Activated CD8-positive, alpha-beta memory T cell treated with anti-CD3 and anti-CD28 coated beads, Interleukin-2, amount 50 U/mL, for 48 hours (primary cell): ENCODE results near the gene PYY.

Source experiments
- DNase-seq: peaks from one replicate; pipeline ENCODE4 v3.0.0-alpha.2; 2020

Gene PYY

DNA sequence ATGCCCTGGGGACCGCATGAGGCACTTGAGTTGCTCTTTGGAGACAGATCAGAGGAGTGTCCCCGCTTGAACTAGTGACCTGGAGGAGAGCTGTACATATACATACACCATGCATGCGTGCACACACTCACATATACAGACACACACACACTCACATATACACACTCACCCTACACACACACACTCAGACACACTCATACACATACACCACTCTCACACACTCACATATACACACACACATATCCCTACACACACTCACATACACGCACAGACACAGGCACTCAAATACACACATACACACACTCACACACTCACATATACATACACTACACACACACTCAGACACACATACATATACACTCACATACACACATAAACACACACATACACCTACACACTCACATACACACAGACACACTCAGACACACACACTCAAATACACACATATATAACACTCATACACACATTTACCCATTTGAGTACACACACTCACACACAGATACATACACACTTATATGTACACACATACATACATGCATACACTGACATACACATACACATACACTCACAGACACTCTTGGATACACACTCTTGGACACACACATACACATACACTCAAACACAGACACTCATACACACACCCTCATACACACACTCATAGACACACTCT lies 41.0 kb downstream of the PYY start:
- no peak for DNase-seq

GRCh38 chr17:43911904-43912303 lies 41.8 kb downstream of the PYY start:
- no peak for DNase-seq

GRCh38 chr17:43909537-43910231 lies 44.1 kb downstream of the PYY start:
- no peak for DNase-seq

DNA sequence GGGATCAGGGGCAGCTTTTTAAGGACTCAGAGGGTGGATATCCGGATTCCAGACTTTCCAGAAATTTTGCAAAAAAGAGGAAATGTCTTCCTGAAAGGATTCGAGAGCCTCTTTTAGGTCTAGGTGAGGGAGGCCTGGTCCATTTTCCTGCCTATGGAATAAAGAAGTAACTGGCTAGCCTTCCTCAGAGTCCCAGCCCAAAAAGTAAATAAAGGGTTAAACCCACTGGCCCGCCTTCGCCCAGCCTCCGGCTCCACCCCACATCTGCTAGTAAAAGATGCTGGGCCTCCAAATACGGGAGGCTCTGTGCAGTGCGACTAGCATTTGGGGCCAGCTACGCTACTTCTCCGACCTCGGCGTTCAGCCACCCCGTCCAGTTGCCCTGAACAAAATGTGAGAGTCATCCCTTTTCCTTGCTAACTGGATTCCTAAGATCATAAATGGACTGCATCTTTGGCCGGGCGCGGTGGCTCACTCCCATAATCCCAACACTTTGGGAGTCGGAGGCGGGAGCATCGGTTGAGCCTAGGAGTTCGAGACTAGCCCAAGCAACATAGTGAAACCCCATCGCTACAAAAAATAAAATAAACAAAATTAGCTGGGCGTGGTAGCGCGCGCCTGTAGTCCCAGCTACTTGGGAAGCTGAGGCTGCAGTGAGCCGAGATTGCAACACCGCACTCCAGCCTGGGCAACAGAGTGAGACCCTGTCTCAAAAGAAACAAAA lies 45.6 kb downstream of the PYY start:
- peak; percentile 67 for DNase-seq

GRCh38 chr17:43907425-43907981 lies 46.2 kb downstream of the PYY start, which contains the start of gene MPP2:
TSS of gene MPP2 (minus strand) at chr17:43907536. CDS start at chr17:43904460, 3,076 bp downstream.
- peak; percentile 78 for DNase-seq

DNA sequence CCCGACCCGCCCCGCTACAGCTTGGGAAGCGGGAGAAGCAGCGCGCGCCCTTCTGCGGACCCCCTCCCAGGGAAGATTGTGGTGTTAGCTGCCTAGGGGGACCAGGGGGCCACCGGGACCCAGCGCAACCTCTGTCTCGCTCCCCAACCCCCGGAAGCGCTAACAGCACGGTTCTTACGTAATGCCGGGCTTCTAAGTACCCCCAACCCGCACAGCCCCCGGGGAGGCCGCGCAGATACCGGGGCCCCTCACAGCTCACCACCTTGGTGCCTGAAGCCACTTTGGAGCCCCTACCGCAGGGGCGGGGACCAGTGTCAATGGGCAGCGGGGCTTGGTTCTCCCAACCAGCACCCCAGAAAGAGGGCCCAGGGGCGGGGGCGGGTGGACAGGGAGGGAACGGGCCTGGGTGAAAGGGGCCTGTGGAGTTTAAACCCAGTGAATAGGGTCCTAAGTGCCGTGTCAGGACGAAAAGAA lies 46.8 kb downstream of the PYY start:
- no peak for DNase-seq

GRCh38 chr17:43905985-43906852 lies 47.5 kb downstream of the PYY start:
- no peak for DNase-seq

- no peak for DNase-seq
Measured at GRCh38 chr17:43905400-43905984, 48.2 kb downstream of the PYY start.
